Kidney epithelial cell (primary cell): ENCODE data around the gene ABR. TPM values are rescaled to one million over a fixed set of nuclear protein-coding genes. Genes with fewer than 3 reads are reported as not detected.

Experiments
- DNase-seq: peaks from one replicate; pipeline ENCODE4 v3.0.0-alpha.2; 2010; ENCODE audit warnings: low read depth
- H3K27me3 ChIP-seq: 2 replicates; pipeline ENCODE4 v1.6.0; 2011; ENCODE audit warnings: low read length; ENCODE audit not compliant: control insufficient read depth, insufficient read depth
- H3K36me3 ChIP-seq: 2 replicates; pipeline ENCODE4 v1.5.1; 2011; ENCODE audit warnings: low read length; ENCODE audit not compliant: control insufficient read depth, insufficient read depth
- H3K4me3 ChIP-seq: 2 replicates; pipeline ENCODE4 v1.5.1; 2011; ENCODE audit warnings: low read depth, mild to moderate bottlenecking, control low read depth, low read length
- CTCF ChIP-seq: IDR thresholded peaks from 2 replicates; pipeline ENCODE4 v1.5.1; 2011; ENCODE audit warnings: mild to moderate bottlenecking, moderate library complexity, low read length, control low read depth, inconsistent platforms; ENCODE audit not compliant: insufficient read depth, poor library complexity, severe bottlenecking
- total RNA-seq: library from RNA; depleted of rRNA; stranded (reverse); fragments of >200 nt; gene quantifications from 2 replicates; pipeline ENCODE4 v1.2.3, GENCODE V29; 2015

The ABR gene
- total RNA-seq, 1 donor from 2014 or later: 141 TPM

DNA sequence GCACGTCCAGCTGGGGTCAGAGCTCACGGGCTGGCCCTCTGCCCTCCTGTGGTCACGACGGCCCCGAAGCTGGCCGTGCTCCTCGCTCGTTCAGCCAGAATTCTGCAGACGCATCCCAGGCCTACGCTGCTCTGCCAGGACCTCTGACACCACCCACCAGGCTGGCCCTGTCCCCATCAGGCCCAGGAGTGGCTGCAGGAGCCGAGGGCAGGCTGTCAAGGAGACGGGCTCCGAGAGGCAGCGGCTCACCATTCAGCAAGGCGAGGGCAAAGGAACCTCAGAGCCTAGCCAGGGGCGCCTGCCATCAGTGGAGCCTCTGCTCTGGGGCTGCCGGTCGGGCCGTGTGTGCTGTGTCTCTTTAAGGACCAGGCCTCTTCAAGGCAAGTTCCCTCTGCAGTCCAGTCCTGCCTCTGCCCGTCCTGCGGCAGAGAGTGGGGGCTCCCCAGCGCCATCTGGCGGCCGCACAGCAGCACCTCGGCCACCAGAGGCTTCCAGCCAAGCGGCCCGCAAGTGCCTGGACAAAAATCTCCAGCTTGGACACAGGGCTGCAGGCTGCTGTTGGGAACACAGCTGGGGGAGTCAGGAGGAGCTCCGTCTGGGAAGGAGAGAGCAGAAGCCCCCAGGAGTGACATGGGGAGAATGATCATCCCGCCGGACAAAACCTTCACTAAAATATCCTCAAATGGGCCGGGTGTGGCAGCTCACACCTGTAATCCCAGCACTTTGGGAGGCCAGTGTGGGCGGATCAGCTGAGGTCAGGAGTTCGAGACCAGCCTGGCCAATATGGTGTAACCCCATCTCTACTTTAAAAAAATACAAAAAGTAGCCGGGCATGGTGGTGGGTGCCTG lies 7.4 kb upstream of the ABR start:
- peak; percentile 99 for TF ChIP-seq CTCF
- H3K36me3 ChIP-seq: no peaks in the 10 kb centered on the region
- H3K27me3 ChIP-seq: peaks cover 13% of the 10 kb centered on the region
- no peak overlapping the region for H3K4me3 ChIP-seq
- DNase-seq: peak; percentile 39

DNA sequence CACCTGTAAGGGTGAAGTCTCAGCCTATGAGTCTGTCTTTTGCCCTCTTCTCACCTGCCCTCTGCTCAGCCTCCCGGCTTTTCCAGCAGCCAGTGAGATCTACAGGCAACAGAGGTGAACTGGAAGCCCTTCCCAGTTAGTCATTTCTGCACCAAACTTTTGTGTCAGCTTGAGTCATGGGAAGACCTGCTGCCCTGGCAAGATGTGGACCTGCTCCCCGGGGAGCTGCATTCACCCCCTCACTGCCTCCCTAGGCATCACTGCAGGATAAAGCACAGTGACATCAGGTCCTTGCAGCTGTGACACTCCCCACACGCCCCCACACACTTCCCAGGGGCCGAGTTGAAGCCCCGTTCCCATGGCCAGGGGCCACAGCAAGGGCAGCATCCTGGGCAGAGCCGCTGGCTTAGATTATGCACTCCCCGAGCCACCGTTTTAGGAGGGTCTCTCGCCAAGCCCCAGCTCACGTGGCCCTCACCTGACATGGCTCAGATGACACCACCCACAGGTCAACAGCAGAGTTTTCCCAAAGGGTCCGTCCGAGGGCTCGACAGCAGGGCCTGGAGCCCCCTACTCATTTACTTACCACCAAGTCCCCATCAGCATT lies 6.5 kb upstream of the ABR start:
- DNase-seq: no peak
- Histone ChIP-seq H3K36me3 (no peaks in the 10 kb centered on the region), H3K27me3 (peaks cover 9% of the 10 kb centered on the region), H3K4me3 (no peak overlapping the region)
- no peak for TF ChIP-seq CTCF

- Histone ChIP-seq H3K27me3 (peaks cover 2% of the 10 kb centered on the region), H3K4me3 (no peak overlapping the region), H3K36me3 (no peaks in the 10 kb centered on the region)
- no peak for TF ChIP-seq CTCF
- no peak for DNase-seq
Observed at GRCh38 chr17:1183171-1183873, 3.5 kb upstream of the ABR start.

GRCh38 chr17:1182811-1183170 lies 3.0 kb upstream of the ABR start:
- Histone ChIP-seq H3K36me3 (no peaks in the 10 kb centered on the region), H3K27me3 (peaks cover 2% of the 10 kb centered on the region), H3K4me3 (no peak overlapping the region)
- no peak for TF ChIP-seq CTCF
- DNase-seq: no peak

- no peak overlapping the region for H3K4me3 ChIP-seq
- H3K27me3 ChIP-seq: peaks cover 2% of the 10 kb centered on the region
- H3K36me3 ChIP-seq: no peaks in the 10 kb centered on the region
- no peak for TF ChIP-seq CTCF
- no peak for DNase-seq
Observed at GRCh38 chr17:1181753-1182137, 2.0 kb upstream of the ABR start.
